B cell (primary cell): ENCODE results near the gene ACOT4.

Experiments
- EZH2 ChIP-seq: IDR thresholded peaks from 2 replicates; pipeline ENCODE4 v1.6.1; 2012; ENCODE audit warnings: borderline replicate concordance, low read depth, mild to moderate bottlenecking, moderate library complexity, low read length; ENCODE audit not compliant: insufficient read depth, poor library complexity, severe bottlenecking
- TF ChIP-seq, protein P1 (sequence below): fragments of 200-600 bp; IDR thresholded peaks from one replicate; pipeline ENCODE4 v1.8.0; 2022; ENCODE audit warnings: antibody characterized with exemption, mild to moderate bottlenecking

DNA sequence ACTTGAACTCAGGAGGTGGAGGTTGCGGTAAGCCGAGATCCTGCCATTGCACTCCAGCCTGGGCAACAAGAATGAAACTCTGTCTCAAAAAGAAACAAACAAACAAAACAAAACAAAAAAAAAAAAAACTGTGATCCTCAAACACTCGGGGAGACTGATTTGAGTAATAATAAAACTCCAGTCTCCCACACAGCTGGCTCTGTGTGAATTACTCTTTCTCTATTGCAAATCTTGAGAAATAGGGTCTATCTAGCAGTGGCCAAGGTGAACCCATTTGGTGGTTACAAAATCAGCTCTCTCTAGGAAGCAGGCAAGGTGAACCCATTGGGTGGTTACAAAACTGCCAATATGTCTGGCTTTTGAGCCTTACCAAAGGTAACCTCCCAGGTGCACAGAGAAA lies 14.6 kb downstream of the ACOT4 start:
- no peak for TF ChIP-seq EZH2
- TF ChIP-seq, protein P1, sequence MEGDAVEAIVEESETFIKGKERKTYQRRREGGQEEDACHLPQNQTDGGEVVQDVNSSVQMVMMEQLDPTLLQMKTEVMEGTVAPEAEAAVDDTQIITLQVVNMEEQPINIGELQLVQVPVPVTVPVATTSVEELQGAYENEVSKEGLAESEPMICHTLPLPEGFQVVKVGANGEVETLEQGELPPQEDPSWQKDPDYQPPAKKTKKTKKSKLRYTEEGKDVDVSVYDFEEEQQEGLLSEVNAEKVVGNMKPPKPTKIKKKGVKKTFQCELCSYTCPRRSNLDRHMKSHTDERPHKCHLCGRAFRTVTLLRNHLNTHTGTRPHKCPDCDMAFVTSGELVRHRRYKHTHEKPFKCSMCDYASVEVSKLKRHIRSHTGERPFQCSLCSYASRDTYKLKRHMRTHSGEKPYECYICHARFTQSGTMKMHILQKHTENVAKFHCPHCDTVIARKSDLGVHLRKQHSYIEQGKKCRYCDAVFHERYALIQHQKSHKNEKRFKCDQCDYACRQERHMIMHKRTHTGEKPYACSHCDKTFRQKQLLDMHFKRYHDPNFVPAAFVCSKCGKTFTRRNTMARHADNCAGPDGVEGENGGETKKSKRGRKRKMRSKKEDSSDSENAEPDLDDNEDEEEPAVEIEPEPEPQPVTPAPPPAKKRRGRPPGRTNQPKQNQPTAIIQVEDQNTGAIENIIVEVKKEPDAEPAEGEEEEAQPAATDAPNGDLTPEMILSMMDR = no peak
